CD4-positive, alpha-beta T cell (primary cell): ENCODE data around the gene TMEM107. TPM values are rescaled to one million over a fixed set of nuclear protein-coding genes. Genes with fewer than 3 reads are reported as not detected.
A peak's percentile ranks its signal among the peaks of the same experiment; 100 is the strongest.

Source experiments
- ATAC-seq: fragments of 200-7000 bp; cut with Tn5 transposase; one replicate; pipeline ENCODE4 v1.10.0; 2022; ENCODE audit warnings: mild to moderate bottlenecking; ENCODE audit not compliant: poor library complexity
- CTCF ChIA-PET: fragments of 350-600 bp; sonication (Branson Sonifier 250); formaldehyde crosslinking; loops from one replicate; lab custom pipeline; 2021; ENCODE audit warnings: antibody characterized with exemption, inconsistent platforms; lab: Charles Lee
- POLR2A ChIA-PET: fragments of 350-600 bp; sonication (Branson Sonifier 250); formaldehyde crosslinking; loops from one replicate; lab custom pipeline; 2021; ENCODE audit warnings: antibody characterized with exemption, inconsistent platforms; lab: Charles Lee
- DNase-seq, 14 experiments: peaks; one replicate each; pipeline ENCODE4 v3.0.0-alpha.2; 2013 to 2020; ENCODE audit warnings: mixed read lengths in 2 of 14
- H3K27ac ChIP-seq, 2 donors: one replicate each; pipeline versions ENCODE4 v1.5.1 to v1.7.0; 2013; ENCODE audit warnings: low read length in 2 of 2, low read depth in 1 of 2, mild to moderate bottlenecking in 1 of 2
- H3K27me3 ChIP-seq, 2 experiments: 1 replicate in 1 of 2; 2 replicates in 1 of 2; pipeline versions ENCODE4 v1.6.1 to v1.7.0; 2013; ENCODE audit warnings: low read length in 2 of 2, control low read depth in 1 of 2, mild to moderate bottlenecking in 1 of 2, moderate library complexity in 1 of 2; ENCODE audit not compliant: insufficient read depth in 2 of 2, control insufficient read depth in 1 of 2
- H3K36me3 ChIP-seq: one replicate; pipeline ENCODE4 v1.6.1; 2013; ENCODE audit warnings: low read length, control low read depth; ENCODE audit not compliant: insufficient read depth
- H3K4me1 ChIP-seq: one replicate; pipeline ENCODE4 v1.6.1; 2013; ENCODE audit warnings: low read length, control low read depth; ENCODE audit not compliant: insufficient read depth
- H3K4me3 ChIP-seq: one replicate; pipeline ENCODE4 v1.5.1; 2013; ENCODE audit warnings: mild to moderate bottlenecking, low read length, moderate library complexity
- H3K9me3 ChIP-seq, 2 experiments: 1 replicate in 1 of 2; 2 replicates in 1 of 2; pipeline versions ENCODE4 v1.6.1 to v1.7.0; 2013; ENCODE audit warnings: low read length in 2 of 2, mild to moderate bottlenecking in 2 of 2, control low read depth in 1 of 2, moderate library complexity in 1 of 2; ENCODE audit not compliant: control insufficient read depth in 1 of 2, insufficient read depth in 1 of 2
- H3K27ac Mint-ChIP-seq: one replicate; pipeline ENCODE4 v1.8.0; 2020; ENCODE audit warnings: mixed read lengths
- H3K27me3 Mint-ChIP-seq: one replicate; pipeline ENCODE4 v1.8.0; 2021; ENCODE audit warnings: mixed read lengths
- H3K36me3 Mint-ChIP-seq: one replicate; pipeline ENCODE4 v1.8.0; 2021; ENCODE audit warnings: low read depth, mixed read lengths
- H3K4me1 Mint-ChIP-seq: one replicate; pipeline ENCODE4 v1.8.0; 2021; ENCODE audit warnings: low read depth, mixed read lengths
- H3K4me3 Mint-ChIP-seq: one replicate; pipeline ENCODE4 v1.8.0; 2020; ENCODE audit warnings: mild to moderate bottlenecking, mixed read lengths
- H3K9me3 Mint-ChIP-seq: one replicate; pipeline ENCODE4 v1.8.0; 2020; ENCODE audit warnings: mixed read lengths
- intact Hi-C, 2 experiments: fragments of 100-400 bp; cut with DNase I in 1 of 2; cut with micrococcal nuclease in 1 of 2; formaldehyde crosslinking; loops; one replicate each; pipeline versions ENCODE4 v1.15.1 to v1.9.0; 2023 to 2025; cut with DNase I, micrococcal nuclease
- total RNA-seq, 174 experiments: library from RNA in 2 of 174; stranded (reverse) in 2 of 174; gene quantifications; one replicate each; pipeline ENCODE4 v1.2.3 and lab custom pipeline; 2021 to 2026
- TF ChIP-seq, protein P1 (sequence below): fragments of 200-600 bp; IDR thresholded peaks from one replicate; pipeline ENCODE4 v1.8.0; 2022; ENCODE audit warnings: antibody characterized with exemption, mild to moderate bottlenecking

The TMEM107 gene
- total RNA-seq, 2 experiments from 2014 or later = 12.2 to 12.9 TPM

GRCh38 chr17:8147805-8148404 lies 28.3 kb downstream of the TMEM107 start:
- intact Hi-C loops = no loop called here
- peaks cover 7% of the 10 kb centered on the region for H3K27me3 Mint-ChIP-seq
- peaks cover 53% of the 10 kb centered on the region for H3K4me1 ChIP-seq
- H3K4me3 ChIP-seq = no peak overlapping the region
- no peaks in the 10 kb centered on the region for H3K27me3 ChIP-seq
- DNase-seq = peak in 2 of 14 experiments; percentile 11 to 32
- TF ChIP-seq, protein P1, sequence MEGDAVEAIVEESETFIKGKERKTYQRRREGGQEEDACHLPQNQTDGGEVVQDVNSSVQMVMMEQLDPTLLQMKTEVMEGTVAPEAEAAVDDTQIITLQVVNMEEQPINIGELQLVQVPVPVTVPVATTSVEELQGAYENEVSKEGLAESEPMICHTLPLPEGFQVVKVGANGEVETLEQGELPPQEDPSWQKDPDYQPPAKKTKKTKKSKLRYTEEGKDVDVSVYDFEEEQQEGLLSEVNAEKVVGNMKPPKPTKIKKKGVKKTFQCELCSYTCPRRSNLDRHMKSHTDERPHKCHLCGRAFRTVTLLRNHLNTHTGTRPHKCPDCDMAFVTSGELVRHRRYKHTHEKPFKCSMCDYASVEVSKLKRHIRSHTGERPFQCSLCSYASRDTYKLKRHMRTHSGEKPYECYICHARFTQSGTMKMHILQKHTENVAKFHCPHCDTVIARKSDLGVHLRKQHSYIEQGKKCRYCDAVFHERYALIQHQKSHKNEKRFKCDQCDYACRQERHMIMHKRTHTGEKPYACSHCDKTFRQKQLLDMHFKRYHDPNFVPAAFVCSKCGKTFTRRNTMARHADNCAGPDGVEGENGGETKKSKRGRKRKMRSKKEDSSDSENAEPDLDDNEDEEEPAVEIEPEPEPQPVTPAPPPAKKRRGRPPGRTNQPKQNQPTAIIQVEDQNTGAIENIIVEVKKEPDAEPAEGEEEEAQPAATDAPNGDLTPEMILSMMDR = no peak
- H3K27ac ChIP-seq = no peak overlapping the region
- H3K36me3 ChIP-seq = peaks cover 80% of the 10 kb centered on the region
- H3K4me3 Mint-ChIP-seq = peak overlapping the region; percentile 51
- no peak for ATAC-seq
- ChIA-PET CTCF (interaction anchor here (1.1 kb wide), 1 partner anchor 9 kb away, joined by 4 read pairs; no protein-coding TSS in a partner anchor), POLR2A (interaction anchor here (1.3 to 1.7 kb wide), 3 partner anchors 9 to 75 kb away, joined by 5 to 10 read pairs (median 6); no protein-coding TSS in a partner anchor)
- no peak overlapping the region for H3K27ac Mint-ChIP-seq
- H3K9me3 ChIP-seq = no peaks in the 10 kb centered on the region
- peaks cover 29% of the 10 kb centered on the region for H3K4me1 Mint-ChIP-seq
- H3K36me3 Mint-ChIP-seq = peaks cover 98% of the 10 kb centered on the region
- no peaks in the 10 kb centered on the region for H3K9me3 Mint-ChIP-seq

DNA sequence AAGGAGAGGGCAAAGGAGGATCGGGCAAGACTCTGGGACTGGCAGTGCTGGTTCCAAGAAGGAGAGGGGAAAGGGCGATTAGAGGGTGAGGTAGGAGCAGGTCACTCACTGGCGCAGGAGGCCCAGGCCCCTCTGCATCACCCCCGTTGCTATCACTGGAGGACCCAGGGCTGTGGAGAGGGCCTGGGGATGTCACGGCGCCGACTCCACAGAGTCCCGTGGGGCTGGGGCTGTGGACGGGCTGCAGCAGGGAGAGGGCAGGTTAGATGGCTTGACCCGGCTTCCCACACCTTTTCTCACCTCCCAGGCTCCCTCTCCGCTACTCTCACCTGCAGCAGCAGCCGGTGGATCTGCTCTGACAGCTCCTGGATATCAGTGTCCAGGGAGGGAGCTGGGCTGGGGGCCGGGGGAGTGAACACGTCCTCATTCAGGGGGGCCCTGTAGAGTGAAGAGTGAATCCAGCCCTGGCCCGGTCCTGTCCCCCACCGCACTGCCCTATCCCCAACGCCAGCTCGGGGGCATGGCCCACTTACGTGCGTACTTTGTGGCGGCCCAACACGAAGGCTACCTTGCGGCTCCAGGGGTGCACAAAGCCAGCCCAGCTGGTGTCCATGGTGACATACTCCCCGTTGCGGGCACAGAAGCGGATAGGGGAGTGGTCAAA lies 28.9 kb downstream of the TMEM107 start:
- TF ChIP-seq, protein P1 = no peak
- Histone ChIP-seq H3K27me3 (no peaks in the 10 kb centered on the region), H3K4me3 (no peak overlapping the region), H3K27ac (no peak overlapping the region), H3K4me1 (peaks cover 47% of the 10 kb centered on the region), H3K36me3 (peaks cover 83% of the 10 kb centered on the region), H3K9me3 (no peaks in the 10 kb centered on the region)
- intact Hi-C loops = no loop called here
- ChIA-PET POLR2A (interaction anchor here (1.0 to 4.5 kb wide), 5 partner anchors 8 to 75 kb away, joined by 3 to 19 read pairs (median 6); no protein-coding TSS in a partner anchor), CTCF (no interaction called here)
- Mint-ChIP-seq H3K36me3 (peaks cover 98% of the 10 kb centered on the region), H3K27me3 (peaks cover 7% of the 10 kb centered on the region), H3K4me3 (peak overlapping the region; percentile 69), H3K27ac (no peak overlapping the region), H3K9me3 (no peaks in the 10 kb centered on the region), H3K4me1 (peaks cover 23% of the 10 kb centered on the region)
- peak in 1 of 14 experiments; percentile 37 for DNase-seq
- no peak for ATAC-seq

DNA sequence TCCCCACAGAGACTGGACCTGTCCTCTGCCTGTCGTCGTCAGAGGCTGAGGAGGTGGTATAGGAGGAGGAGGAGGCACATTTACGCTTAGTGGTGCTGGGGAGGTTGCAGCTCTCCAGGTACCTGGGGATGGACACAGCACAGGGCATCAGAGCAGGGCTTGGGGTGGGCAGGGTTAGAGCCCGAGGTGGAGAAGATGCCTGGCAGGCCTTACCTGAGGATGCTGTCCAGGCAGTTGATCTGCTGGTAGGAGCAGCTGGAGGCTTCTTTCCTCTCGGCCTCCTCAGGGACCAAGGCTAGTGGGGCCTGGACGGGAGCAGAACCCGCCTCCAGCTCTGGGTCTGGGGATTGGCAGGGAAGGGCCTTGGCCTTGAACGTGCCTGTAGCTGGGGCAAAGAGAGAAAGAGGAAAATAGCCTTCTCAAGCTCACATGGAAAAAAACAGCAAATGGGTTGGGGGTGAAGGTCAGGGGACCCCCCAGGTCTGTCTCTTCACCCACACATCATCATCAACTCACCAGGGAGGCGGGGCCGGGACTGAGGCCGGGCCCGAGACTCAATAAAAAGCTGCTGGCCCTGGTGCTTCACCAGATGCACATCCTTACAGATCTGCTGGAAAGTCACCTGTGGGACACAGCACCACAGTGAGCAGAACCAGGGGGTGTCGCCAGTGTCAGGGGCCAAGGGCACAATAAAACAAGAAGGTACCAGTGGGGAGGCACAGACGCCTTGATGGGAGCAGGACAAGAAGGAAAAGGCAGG lies 29.6 kb downstream of the TMEM107 start:
- H3K4me1 Mint-ChIP-seq = peaks cover 17% of the 10 kb centered on the region
- no peaks in the 10 kb centered on the region for H3K9me3 ChIP-seq
- peaks cover 90% of the 10 kb centered on the region for H3K36me3 ChIP-seq
- DNase-seq = no peak
- no peak for ATAC-seq
- H3K4me3 Mint-ChIP-seq = peak overlapping the region; percentile 69
- no peak overlapping the region for H3K4me3 ChIP-seq
- no peaks in the 10 kb centered on the region for H3K27me3 ChIP-seq
- H3K27ac ChIP-seq = no peak overlapping the region
- TF ChIP-seq, protein P1 = no peak
- POLR2A ChIA-PET = interaction anchor here (1.0 to 4.5 kb wide), 3 partner anchors 9 to 75 kb away, joined by 3 to 19 read pairs (median 6); no protein-coding TSS in a partner anchor
- CTCF ChIA-PET = no interaction called here
- no peak overlapping the region for H3K27ac Mint-ChIP-seq
- H3K9me3 Mint-ChIP-seq = no peaks in the 10 kb centered on the region
- peaks cover 99% of the 10 kb centered on the region for H3K36me3 Mint-ChIP-seq
- H3K27me3 Mint-ChIP-seq = peaks cover 5% of the 10 kb centered on the region
- intact Hi-C loops = no loop called here
- peaks cover 40% of the 10 kb centered on the region for H3K4me1 ChIP-seq
